Stimulated activated CD8-positive, alpha-beta memory T cell treated with anti-CD3 and anti-CD28 coated beads, Interleukin-2, amount 100 ng/mL, for 48 hours (primary cell): ENCODE data around the gene SGSM2.
A peak's percentile ranks its signal among the peaks of the same experiment; 100 is the strongest.

Source experiments
- DNase-seq, 2 donors: peaks; one replicate each; pipeline ENCODE4 v3.0.0-alpha.2; 2020; ENCODE audit warnings: low read depth in 2 of 2

SGSM2 gene

DNA sequence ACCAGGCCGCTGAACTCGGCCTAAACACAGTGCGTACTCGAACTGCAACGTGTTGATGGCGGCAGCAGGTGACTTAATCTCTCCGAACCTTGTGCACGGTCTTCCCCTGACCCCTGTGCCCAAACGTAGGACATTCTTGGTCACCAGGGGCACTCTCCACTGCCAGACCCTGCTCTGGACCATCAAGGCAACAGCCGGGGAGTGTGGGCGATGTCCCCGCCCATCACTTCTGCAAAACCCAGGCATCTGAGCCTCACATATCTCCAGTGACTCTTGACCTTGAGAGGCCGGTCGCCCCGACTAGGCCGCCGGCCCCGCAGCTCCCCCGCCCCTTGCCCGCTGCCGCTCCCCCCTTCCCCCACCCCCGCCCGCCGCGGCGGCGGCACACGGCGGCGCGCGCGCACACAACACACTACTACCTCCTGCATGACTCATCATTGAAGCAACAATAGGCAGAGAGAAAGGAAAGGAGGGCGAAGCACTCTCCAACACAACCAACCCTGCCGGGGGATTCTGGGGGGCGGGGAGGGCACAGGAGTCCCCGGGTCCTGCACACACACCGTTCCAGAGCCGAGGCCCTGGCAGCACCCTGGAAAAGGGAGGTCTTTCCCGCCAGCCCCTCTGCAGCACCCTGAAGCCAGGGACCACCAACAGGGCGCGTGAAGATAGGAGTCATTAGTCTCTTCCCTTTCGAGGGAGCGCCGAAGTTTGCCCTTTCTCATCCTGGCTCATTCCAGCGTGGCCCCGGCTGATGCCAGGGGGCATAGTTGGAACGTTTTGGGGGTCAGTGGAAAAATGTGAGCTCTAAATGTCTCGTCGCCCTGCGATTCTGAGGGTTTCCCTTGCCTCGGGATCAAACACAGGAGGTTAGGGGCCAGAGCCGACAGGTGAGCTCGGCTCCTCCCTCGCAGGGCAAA lies 61.6 kb downstream of the SGSM2 start:
- DNase-seq = peak in 1 of 2 donors; percentile 41

DNA sequence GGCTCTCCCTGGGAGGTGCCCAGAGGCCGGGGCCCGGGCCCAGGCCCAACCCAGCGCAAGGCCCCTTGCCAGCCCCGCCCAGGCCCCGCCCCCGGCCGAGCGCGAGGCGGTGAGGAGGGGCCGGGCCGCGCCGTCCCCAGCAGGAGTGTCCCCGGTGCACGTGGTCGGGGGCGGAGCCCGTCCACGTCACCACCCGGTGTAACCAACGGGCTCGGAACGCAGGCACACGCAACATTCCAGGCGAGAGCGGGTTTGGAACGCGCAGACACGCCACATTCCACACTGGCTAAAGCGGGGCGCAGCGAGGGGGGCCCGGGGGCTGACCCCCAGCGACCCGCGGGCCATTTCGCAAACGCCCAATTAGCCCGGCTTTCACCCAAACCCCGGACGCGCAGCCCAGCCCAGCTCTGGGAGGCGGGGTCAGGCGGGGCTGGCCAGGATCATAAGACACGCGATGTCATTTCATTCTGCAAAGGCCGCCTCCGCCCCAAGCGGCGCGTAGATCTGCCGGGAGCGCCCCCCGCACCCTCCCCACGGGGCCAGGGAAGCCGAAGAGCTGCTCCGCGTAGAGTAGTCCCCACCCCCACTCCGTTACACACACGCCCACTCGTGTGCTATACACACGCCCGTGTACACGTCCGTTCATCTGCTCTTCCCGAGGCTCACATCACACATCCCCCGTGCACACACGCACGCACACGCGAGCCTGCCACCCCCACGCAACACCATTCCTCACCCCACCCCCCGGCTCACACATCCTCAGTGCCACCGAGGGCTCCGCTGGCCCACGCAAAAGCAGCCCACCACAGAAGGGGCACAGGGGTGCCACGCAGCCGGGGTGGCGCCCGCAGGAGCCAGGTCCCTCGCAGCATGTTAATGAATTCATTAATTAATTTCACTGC lies 62.5 kb downstream of the SGSM2 start:
- DNase-seq = peak; percentile 89 to 95

DNA sequence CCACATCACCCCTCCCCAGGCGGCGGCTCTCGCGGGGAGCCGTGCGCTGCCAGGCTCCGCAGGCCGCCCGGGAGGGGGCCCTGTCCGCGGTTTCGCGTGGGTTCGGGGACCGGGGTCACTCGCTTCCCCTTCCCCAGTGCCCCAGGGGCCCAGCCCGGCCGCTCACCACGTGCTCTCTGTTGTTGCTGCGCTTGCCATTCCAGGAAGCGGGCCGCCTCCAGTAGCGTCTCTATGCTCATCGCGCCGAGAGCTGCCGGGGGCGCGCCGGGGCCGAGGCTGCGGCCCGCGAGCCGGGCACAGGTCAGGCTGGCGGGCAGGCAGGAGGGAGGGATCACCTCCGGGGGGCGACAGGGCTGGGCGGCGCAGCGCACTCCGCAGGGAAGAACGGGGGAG lies 63.2 kb downstream of the SGSM2 start:
- peak in 1 of 2 donors; percentile 47 for DNase-seq

DNA sequence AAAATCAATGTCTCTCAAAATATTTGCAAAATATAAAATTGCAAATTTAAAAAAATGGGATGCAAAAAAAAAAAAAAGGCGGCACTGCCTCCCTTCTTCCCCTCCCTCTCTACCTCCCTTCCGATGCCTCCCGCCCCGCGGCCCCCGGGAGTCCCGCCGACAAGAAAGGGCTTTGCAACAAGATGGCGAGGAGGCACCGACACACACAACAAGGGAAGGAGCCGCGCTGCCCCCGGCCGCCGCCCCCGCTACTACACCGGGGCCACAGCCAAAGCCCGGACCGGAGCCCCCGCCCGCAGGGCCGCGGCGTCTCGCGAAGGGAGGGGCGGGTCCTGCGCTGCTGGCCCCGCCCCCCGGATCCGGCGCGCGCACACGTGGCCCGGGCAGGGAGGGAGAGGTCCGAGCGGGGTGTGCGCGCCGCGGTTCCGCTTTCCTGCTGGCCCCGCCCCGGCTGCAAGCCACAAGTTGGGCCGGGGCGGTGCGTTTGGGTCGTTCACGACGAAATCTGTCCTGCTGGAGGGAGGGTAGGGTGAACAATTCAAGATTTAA lies 63.6 kb downstream of the SGSM2 start, which contains the start of gene MNT:
Gene MNT (minus strand): TSS at position 184 of the 549 bp plus-strand sequence. CDS start 348 bp downstream, outside the sequence.
- peak; percentile 89 to 93 for DNase-seq

DNA sequence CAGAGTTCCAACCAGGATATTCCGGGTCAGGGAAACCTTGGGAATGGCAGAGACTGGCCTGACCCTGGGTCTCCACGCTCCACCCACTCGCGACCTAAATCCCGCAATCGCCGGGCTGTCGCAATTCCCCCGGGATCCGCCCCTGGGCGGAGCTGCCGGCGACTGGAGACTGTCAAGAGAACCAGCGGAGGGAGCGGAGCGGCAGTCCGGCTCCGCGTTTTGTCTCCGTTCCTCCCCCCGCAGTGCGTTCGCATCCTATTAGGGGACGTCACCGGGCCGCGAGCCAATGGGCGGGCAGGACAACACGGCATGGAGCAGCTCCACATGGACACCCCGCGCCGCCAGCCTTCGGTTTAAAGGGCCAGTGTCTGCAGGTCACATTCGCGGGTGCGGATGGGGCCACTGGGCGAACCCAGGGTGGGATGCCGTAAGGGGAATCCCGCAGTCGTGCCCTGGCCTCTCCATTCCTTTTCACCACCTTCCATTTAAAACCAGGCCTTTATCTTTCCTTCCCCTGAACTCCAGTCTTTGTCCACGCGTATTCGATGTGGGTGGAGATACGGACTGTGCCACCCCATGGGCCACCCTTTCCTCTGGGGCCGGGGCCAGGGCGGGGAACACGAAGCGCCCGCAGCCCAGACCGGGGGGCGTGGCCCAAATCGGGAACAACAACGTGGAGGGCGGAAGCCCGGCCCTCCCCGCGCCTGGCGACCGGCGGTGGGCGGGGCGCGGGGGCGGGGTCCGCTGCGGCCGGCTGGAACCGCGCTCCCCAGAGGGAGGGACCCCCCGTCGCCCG lies 64.3 kb downstream of the SGSM2 start:
- DNase-seq = peak; percentile 98 to 99

DNA sequence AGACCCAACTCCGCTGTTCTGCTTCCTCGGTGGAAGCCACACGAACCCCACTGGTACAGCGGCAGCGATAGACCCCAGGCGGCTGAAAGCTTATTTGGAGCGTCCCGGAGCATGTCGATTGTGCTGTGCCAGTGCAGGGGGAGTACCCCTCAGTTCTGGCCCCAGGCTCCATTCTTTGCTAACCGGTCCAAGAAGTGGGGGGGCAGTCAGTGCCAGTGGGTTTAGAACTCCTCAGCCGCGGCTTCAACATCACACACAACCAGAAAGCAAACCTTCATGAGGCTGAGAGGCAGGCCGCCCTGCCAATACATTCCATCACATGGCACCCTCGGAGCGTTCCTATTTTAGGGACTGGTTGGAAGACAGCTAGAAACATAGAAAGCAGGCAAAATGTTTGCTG lies 65.2 kb downstream of the SGSM2 start:
- DNase-seq = no peak

DNA sequence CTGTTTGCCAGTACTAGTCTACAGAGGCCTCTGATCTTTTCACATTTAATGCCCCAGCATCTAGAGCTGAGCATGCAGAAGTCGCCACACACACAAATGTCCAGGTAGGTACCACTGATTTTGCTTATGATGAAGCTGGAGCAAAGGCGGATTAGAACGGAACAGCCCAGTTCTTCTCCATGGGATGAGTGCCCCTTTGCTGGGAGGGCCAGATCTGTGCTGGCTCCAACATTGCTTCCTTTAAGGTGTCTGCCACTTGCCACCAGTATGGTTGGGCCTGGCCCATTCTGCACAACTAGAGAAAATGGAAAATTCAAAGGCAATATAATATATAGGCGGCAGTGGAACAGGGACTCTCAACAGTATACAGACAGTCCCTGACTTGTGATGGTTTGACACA lies 65.7 kb downstream of the SGSM2 start:
- no peak for DNase-seq

DNA sequence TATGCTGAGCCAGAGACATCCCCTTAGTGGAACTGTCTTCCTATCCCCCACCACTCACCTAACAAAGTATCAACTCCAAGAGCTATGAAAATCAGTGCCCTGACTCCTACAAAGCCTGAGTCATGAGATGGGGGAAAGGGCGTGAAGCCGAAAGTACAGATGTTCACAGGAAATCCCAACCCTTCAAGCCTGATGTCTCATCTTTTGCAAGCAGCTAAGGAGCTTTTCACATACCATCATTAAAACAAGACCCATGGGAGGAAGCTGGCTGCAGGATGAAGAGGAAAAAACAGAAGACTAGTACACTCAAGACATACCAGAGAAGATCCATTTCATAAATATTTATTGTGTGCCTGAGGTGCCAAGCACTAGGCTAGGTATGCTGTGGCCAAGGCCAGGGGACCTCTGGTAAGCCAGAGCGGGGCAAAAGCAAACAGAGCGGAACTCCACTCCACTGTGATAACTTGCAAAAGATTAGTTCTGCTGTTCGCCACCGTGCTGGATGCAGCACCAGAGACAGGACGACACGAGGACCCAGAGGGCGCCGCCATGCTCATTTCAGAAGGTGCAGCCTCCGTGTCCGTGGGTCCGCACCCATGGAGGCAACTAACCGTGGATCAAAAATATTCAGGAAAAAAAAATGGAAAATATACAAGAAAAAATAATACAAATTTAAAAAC lies 68.1 kb downstream of the SGSM2 start:
- no peak for DNase-seq

DNA sequence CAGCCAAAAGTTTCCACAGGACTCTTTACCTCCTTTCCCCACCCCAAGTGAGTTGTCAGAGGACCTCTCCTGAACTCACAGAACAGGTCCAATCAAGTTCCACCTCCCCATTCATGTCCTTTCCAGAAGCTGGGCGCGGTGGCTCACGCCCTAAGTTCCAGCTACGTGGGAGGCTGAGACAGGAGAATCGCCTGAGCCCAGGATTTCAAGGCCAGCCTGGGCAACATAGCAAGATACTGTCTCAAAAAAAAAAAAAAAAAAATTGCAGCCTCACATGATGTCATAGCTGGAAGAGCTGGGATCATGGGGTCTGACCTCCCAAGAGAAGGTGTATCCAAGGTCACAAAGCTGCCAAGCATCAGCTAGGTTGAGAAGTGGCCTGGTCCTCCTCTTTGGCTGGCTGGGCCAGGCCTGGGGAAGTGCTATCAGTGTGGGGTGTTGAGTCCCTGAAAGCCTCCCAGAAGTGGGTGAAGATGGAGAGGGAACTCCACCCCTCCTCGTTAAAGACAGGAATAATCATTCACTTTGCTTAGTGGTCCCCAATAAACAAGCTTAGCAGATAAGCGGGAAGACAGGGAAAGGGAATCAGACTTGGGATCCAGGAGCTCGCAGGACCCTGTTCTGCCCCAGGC lies 69.1 kb downstream of the SGSM2 start:
- DNase-seq = no peak

DNA sequence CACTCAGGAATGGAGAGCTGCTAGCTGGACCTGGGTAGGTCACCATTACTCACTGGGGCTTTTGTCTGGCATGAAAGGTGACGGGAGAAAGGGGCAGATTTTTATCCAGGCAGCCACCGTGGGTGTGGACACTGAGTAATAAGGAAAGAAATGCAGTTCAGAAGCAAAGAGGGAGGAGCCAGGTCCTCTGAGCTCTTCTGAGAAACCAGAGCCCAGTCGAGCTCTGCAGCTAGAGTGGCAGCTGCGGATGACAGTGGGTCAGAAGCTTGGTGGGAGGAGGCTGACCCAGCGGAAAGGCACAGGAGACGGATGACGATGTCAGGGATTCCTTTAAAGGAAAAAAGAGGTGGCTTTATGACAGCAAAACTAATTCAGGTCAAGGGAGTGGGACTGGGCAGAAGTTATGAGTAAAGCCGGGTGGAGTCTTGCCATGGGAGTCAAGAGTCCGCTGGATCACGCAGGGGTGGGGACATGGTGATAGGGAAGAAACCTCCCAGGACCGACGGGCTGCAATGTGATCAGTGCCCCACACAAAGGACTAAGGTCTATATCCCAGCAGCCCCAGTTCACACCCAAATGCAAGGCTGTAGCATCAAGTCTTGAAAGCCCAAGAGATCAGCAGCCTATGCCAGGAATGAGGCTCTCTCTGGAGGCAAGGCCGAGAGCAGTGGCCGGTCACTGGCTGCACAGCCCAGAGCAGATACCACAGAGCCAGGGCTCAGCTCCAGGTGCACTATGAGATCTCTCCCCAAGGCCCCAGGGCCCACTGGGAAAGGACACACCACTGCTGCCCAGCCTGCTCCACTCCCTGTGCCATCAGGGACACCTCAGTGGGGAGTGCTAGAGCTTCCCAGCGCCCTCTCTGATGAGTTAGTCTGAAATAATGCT lies 69.8 kb downstream of the SGSM2 start:
- DNase-seq = no peak

DNA sequence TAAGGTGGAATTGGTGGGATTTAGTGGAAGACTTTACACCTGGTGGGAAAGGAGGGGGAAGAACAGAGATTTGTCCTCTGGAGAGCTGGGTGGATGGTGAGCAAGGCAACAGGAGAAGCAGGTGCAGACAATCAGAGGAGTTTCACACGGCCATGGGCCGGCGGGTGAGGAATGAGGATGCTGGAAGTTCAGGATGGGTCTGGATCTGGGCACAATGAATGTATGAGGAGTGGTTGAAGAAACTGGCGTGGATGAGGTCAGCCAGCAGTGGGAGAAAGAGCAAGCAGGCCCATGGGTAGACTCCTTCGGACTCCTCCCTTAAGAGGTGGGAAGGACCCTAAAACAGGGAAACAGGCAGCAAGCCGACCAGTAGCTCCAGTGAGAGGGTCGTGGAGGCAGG lies 73.7 kb downstream of the SGSM2 start:
- no peak for DNase-seq

DNA sequence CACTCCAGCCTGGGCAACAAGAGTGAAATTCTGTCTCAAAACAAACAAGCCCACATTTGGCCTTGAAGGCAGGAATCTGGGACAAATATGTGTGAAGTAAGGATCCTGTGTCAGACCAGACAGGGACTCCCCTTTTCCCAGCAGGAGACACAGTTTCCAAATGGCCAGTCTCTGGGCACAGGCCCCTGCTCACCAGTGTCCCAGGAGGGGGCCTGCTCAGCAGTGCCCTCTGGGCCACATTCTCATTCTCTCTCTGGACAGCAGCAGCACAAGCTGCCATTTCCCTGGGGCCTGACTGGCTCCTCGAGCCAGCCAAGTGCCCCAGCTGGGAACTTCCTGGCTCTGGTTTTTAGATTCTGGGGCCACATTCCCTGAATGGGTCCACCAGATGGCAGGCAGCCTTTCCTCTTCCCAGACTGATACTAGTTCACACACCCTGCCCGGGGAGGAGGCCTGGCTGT lies 75.3 kb downstream of the SGSM2 start:
- DNase-seq = no peak

DNA sequence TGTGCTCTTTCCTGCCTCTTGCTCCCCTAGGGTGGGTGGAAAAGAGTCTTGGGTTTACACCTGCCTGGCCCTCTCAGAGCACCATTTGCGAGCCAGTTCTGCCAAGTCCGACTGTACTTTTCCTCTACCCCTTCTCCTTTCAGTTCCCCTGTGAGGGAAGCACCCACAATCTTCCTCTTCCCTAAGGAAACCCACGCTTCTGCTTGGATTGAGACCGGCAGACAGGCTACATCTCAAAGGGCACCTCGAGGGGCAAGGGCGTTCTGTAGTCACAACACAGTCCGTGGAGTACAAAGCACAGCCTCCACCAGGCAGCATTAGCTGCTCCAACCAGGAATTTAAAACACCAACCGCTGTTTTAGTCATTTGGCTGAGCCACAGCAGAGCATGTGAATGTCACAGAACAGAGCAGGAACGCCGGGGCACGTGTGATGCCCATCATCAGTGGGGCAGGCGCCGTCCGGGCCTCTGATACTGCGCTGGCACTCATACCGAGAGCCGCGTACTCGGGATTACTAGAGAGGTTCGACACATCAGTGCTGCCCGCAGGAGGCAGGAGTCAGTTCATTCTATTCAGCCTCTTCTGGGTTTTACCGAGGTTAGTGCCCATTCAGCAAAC lies 77.3 kb downstream of the SGSM2 start:
- DNase-seq = no peak

DNA sequence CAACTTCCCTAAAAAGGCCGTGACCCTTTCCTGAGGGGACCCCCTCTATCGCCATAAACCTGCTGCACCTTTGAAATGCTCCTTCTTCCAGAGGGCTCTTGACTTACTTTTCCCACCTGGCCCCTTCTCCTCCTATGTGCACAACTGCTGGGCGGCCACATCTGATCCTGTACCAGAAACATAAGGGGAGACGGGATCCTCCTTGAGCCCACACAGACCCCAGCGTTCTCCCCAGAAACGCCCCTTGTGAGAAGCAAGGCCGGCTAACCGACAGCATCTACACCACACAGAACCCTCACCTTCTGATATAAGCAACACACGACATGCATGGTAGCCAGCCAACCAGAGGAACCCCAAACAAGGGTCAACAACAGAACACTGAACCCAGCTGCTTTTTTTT lies 77.8 kb downstream of the SGSM2 start:
- no peak for DNase-seq

DNA sequence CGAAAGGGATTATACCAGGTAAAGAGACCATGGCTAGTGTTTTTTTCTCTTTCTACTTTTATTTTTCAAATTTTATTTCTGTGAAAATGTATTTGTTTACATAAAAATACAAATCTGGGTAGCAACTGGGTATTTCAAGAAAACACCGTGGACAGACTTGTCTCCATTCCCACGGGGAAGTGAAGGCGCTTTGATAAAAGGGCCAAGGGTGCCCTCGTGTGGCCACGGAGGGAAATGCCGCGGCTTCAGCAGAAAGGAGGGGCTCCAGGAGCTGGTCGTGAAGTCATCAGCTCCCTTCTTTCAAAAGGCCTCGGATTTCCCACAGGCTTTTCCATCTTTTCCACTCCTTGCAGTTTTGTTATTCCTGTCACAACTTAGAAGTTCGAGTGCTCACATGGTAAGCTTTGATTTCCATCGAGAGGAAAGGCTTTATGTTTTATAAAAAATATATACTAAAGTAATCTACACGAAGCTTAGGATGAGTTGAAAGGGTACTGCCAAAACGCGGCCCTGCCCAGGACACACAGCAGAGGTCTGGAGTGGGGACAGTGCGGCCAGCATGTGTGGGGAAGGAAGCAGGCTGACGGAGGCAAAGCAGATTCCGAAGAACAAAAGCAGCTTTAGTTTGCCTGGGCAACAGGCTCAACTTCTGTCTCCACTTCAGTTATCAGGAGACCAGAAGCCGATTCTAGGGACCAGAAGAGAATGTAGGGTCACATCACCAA lies 78.9 kb downstream of the SGSM2 start:
- peak; percentile 71 to 82 for DNase-seq

DNA sequence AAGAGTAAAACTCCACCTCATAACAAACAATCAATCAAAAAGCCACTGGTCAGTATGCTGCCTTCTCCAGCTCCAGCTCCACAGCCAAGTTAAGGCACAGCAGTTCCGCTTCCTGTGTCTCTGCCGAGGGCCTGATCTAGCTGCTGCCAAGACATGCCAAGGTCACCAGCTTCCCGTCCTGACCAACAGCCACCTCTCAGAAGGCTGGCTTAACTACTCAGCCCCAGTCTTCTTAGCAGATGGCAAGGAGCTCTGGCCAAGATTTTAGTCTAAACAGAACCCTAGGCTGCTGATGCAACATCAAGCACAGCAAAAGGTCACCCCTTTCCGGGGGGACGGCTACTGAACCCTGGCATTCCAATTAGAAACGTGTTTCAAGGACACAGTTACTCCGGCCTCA lies 81.3 kb downstream of the SGSM2 start:
- DNase-seq = no peak

DNA sequence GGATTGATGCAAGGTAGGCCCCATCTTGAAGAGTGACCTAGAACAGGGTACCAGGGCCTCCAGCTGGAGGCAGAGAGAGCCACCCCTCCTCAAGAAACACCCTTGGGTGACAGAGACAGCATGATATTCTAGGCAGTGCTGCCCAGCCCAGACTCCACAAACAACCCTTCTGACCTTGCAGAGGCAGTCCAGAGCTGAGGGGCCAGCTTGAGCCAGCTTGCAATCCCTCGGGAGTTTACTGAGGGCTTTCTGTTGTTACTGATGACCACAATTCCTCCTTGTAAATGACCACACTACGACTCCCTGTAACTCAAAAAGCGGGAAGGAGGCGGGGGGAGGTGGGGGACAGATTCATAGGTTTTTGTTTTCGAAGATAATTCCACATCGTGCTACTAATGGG lies 82.2 kb downstream of the SGSM2 start:
- no peak for DNase-seq

DNA sequence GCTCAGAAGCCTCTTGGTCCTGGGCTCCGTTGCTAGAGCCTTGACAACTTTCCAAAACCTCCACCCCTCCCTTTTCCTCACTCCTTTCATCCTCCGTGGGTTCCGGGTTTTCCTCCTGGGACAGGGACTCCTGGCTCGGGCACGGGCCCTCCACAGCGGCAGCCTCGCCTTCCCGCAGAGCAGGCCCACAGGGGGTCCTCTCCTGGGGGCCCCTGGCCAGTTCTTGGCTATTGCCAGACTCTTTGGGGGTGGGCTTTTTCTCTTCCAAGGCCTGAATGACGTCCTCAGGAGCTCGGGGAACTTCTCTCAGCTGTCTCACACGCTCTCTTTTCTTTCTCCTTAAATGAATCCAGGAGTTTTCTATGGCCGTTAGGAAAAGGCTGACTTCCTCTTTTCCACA lies 82.9 kb downstream of the SGSM2 start:
- DNase-seq = no peak
